Naive thymus-derived CD4-positive, alpha-beta T cell (primary cell): ENCODE measurements around the gene SYNE2. TPM values are rescaled to one million over a fixed set of nuclear protein-coding genes. Genes with fewer than 3 reads are reported as not detected.

Source experiments
- ATAC-seq: fragments of 150-1000 bp; cut with Tn5 transposase; 2 replicates; pipeline ENCODE4 v1.10.0; 2021; ENCODE audit warnings: mild to moderate bottlenecking, moderate library complexity
- CTCF ChIA-PET: fragments of 350-600 bp; sonication (Branson Sonifier 250); formaldehyde crosslinking; loops from one replicate; lab custom pipeline; 2021; ENCODE audit warnings: antibody characterized with exemption; lab: Charles Lee
- POLR2A ChIA-PET: fragments of 350-600 bp; sonication (Branson Sonifier 250); formaldehyde crosslinking; loops from one replicate; lab custom pipeline; 2021; ENCODE audit warnings: antibody characterized with exemption, inconsistent platforms; lab: Charles Lee
- DNase-seq, 9 donors: peaks; one replicate each; pipeline versions ENCODE4 v3.0.0 to v3.0.0-alpha.2; 2020 to 2022; ENCODE audit warnings: mixed read lengths in 1 of 9
- H3K27ac ChIP-seq: one replicate; pipeline ENCODE4 v1.7.0; 2013; ENCODE audit warnings: mild to moderate bottlenecking, low read depth, low read length, moderate library complexity
- H3K27me3 ChIP-seq, 2 donors: one replicate each; pipeline ENCODE4 v1.7.0; 2013; ENCODE audit warnings: low read length in 2 of 2, mild to moderate bottlenecking in 2 of 2, moderate library complexity in 2 of 2; ENCODE audit not compliant: control insufficient read depth in 2 of 2, insufficient read depth in 2 of 2
- H3K36me3 ChIP-seq, 3 experiments: 1 replicate in 2 of 3; 2 replicates in 1 of 3; pipeline ENCODE4 v1.7.0; 2013; ENCODE audit warnings: low read length in 3 of 3, mild to moderate bottlenecking in 3 of 3, moderate library complexity in 1 of 3; ENCODE audit not compliant: insufficient read depth in 3 of 3, control insufficient read depth in 2 of 3
- H3K4me1 ChIP-seq, 2 donors: one replicate each; pipeline ENCODE4 v1.7.0; 2013; ENCODE audit warnings: low read length in 2 of 2, mild to moderate bottlenecking in 2 of 2, moderate library complexity in 1 of 2; ENCODE audit not compliant: control insufficient read depth in 2 of 2, insufficient read depth in 2 of 2
- H3K4me3 ChIP-seq: 2 replicates; pipeline ENCODE4 v1.7.0; 2013; ENCODE audit warnings: mild to moderate bottlenecking, low read length
- H3K9me3 ChIP-seq, 3 experiments: 1 replicate in 2 of 3; 2 replicates in 1 of 3; pipeline ENCODE4 v1.7.0; 2013; ENCODE audit warnings: low read length in 3 of 3; ENCODE audit not compliant: control insufficient read depth in 2 of 3
- H3K27ac Mint-ChIP-seq, 9 donors: one replicate each; pipeline ENCODE4 v1.8.0; 2020 to 2022; ENCODE audit warnings: mixed read lengths in 9 of 9, mild to moderate bottlenecking in 8 of 9, moderate library complexity in 5 of 9, inconsistent platforms in 2 of 9
- H3K27me3 Mint-ChIP-seq, 5 donors: one replicate each; pipeline ENCODE4 v1.8.0; 2021 to 2022; ENCODE audit warnings: mixed read lengths in 5 of 5, mild to moderate bottlenecking in 1 of 5
- H3K36me3 Mint-ChIP-seq, 5 donors: one replicate each; pipeline ENCODE4 v1.8.0; 2020 to 2022; ENCODE audit warnings: mixed read lengths in 5 of 5, mild to moderate bottlenecking in 3 of 5, inconsistent platforms in 1 of 5
- H3K4me1 Mint-ChIP-seq, 7 donors: one replicate each; pipeline ENCODE4 v1.8.0; 2020 to 2022; ENCODE audit warnings: mixed read lengths in 7 of 7, mild to moderate bottlenecking in 3 of 7, inconsistent platforms in 1 of 7
- H3K4me3 Mint-ChIP-seq, 10 donors: one replicate each; pipeline ENCODE4 v1.8.0; 2020 to 2022; ENCODE audit warnings: mild to moderate bottlenecking in 10 of 10, mixed read lengths in 10 of 10, moderate library complexity in 6 of 10, inconsistent platforms in 2 of 10
- H3K9me3 Mint-ChIP-seq, 11 donors: one replicate each; pipeline ENCODE4 v1.8.0; 2020 to 2022; ENCODE audit warnings: mixed read lengths in 11 of 11, mild to moderate bottlenecking in 4 of 11, inconsistent platforms in 1 of 11, moderate library complexity in 1 of 11
- intact Hi-C, 2 donors: fragments of 100-400 bp; cut with micrococcal nuclease; formaldehyde crosslinking; loops; one replicate each; pipeline ENCODE4 v1.15.1; 2023
- polyA plus RNA-seq, 2 donors: library from polyadenylated mRNA; unstranded; fragments of 300-500 nt; fragmentation: Illumina TruSeq; gene quantifications; one replicate each; pipeline ENCODE4 v1.2.3, GENCODE V29; 2021
- total RNA-seq, 6 experiments: library from RNA in 5 of 6; stranded (reverse) in 5 of 6; gene quantifications; 1 replicate in 5 of 6; 2 replicates in 1 of 6; pipeline ENCODE4 v1.2.3 and lab custom pipeline; 2021 to 2026

Gene SYNE2
- total and polyA plus RNA-seq, 7 experiments from 2014 or later = 22.4 to 170 (median 139) TPM

GRCh38 chr14:64197996-64198395 lies 345.2 kb downstream of the SYNE2 start:
- intact Hi-C loops = no loop called here
- DNase-seq = no peak
- ChIA-PET CTCF (no interaction called here), POLR2A (no interaction called here)
- H3K27ac Mint-ChIP-seq = no peak overlapping the region
- Histone ChIP-seq H3K27me3 (no peaks in the 10 kb centered on the region), H3K27ac (no peak overlapping the region), H3K36me3 (peaks cover 0 to 4% (median 0%) of the 10 kb centered on the region in 3 experiments), H3K9me3 (no peaks in the 10 kb centered on the region), H3K4me3 (no peak overlapping the region), H3K4me1 (peaks cover 0 to 7% of the 10 kb centered on the region in 2 donors)
- H3K27me3 Mint-ChIP-seq = no peaks in the 10 kb centered on the region
- ATAC-seq = no peak
- H3K4me1 Mint-ChIP-seq = peaks cover 19 to 48% (median 43%) of the 10 kb centered on the region in 7 donors
- H3K4me3 Mint-ChIP-seq = no peak overlapping the region
- H3K9me3 Mint-ChIP-seq = no peaks in the 10 kb centered on the region
- peaks cover 0 to 46% (median 9%) of the 10 kb centered on the region in 5 donors for H3K36me3 Mint-ChIP-seq

DNA sequence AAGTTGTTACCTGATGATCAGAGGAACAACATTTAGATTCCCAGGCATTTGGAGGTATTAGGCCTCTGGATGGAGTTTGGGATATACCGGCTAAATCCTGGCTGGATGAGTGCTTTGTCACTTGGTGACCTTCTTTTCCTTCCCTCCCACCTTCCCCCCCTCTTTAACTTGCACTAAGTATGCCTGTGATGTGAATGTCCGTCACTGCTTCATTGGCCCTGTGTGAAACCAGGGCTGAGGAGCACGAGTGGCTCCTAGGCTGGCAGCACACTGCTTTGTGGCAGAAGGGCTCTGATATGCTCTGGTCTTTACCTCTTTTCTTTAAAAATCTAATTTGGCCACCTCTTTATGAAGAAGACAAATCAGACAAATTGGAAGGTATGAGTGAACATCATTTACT lies 345.7 kb downstream of the SYNE2 start:
- H3K4me3 Mint-ChIP-seq = no peak overlapping the region

DNA sequence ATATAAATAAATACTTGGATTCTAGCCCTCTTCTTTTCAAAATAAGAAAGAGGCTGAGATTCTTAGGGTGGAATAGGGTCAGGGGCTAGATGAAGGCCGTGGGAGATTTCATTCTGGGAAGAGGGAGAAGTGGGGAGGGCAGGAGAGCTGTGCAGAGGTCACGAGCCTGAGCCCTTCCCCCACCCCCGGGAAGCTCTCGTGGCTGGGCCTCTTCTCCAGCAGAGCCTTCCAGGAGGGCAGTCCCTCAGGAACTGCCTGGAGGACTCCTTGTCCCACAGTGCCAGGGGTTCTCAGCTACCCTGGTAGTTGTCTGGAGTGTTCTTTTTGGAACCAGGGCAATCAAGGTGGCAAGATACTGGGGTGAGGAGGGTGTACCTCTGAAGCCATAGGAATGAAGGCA lies 347.4 kb downstream of the SYNE2 start:
- ChIA-PET POLR2A (no interaction called here), CTCF (no interaction called here)
- ATAC-seq = no peak
- Histone ChIP-seq H3K27ac (no peak overlapping the region), H3K9me3 (no peaks in the 10 kb centered on the region), H3K4me1 (no peaks in the 10 kb centered on the region), H3K27me3 (no peaks in the 10 kb centered on the region), H3K36me3 (peaks cover 0 to 9% (median 0%) of the 10 kb centered on the region in 3 experiments), H3K4me3 (no peak overlapping the region)
- Mint-ChIP-seq H3K27me3 (no peaks in the 10 kb centered on the region), H3K27ac (no peak overlapping the region), H3K4me1 (peaks cover 8 to 32% (median 26%) of the 10 kb centered on the region in 7 donors), H3K4me3 (no peak overlapping the region), H3K9me3 (no peaks in the 10 kb centered on the region), H3K36me3 (peaks cover 0 to 36% (median 4%) of the 10 kb centered on the region in 5 donors)
- no peak for DNase-seq
- intact Hi-C loops = no loop called here

More for the DNA sequence above, 345.7 kb downstream of the SYNE2 start:
- DNase-seq (no peak), ATAC-seq (no peak)
- peaks cover 0 to 9% (median 0%) of the 10 kb centered on the region in 3 experiments for H3K36me3 ChIP-seq
- ChIA-PET POLR2A (no interaction called here), CTCF (no interaction called here)
- H3K27me3 ChIP-seq = no peaks in the 10 kb centered on the region
- Mint-ChIP-seq H3K9me3 (no peaks in the 10 kb centered on the region), H3K27ac (peak overlapping the region in 2 of 9 donors; percentile 24 to 43), H3K27me3 (no peaks in the 10 kb centered on the region), H3K36me3 (peaks cover 0 to 46% (median 10%) of the 10 kb centered on the region in 5 donors), H3K4me1 (peaks cover 19 to 49% (median 43%) of the 10 kb centered on the region in 7 donors)
- intact Hi-C loops = no loop called here
- no peak overlapping the region for H3K27ac ChIP-seq
- H3K4me1 ChIP-seq = peaks cover 0 to 7% of the 10 kb centered on the region in 2 donors
- no peaks in the 10 kb centered on the region for H3K9me3 ChIP-seq
- no peak overlapping the region for H3K4me3 ChIP-seq

DNA sequence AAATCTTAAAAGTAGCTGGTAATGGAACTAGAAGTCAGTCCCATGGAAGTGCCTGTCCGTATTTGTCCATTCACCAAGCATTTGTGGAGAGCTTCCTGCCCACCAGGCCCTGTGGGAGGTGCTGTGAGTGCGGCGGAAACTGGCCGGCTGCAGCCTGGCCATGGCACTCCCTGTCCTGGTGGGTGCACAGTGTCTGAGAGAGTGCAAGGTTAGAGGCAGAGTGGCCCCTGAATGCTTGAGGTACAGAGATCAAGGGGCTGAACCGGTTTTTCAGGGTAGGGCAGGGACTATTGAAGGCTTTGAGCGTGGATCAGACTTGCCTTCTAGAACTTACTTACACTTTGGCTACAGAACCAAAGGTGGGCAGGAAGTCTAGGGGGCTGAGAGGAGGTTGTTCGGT lies 348.5 kb downstream of the SYNE2 start:
- H3K36me3 Mint-ChIP-seq = peaks cover 0 to 36% (median 4%) of the 10 kb centered on the region in 5 donors
- H3K27me3 Mint-ChIP-seq = no peaks in the 10 kb centered on the region
- intact Hi-C loops = no loop called here
- Histone ChIP-seq H3K9me3 (no peaks in the 10 kb centered on the region), H3K27me3 (no peaks in the 10 kb centered on the region), H3K27ac (no peak overlapping the region), H3K4me1 (no peaks in the 10 kb centered on the region), H3K4me3 (no peak overlapping the region), H3K36me3 (peaks cover 0 to 9% (median 0%) of the 10 kb centered on the region in 3 experiments)
- ChIA-PET CTCF (no interaction called here), POLR2A (interaction anchor here (0.7 kb wide), 1 partner anchor 73 kb away, joined by 3 read pairs; no protein-coding TSS in a partner anchor)
- H3K9me3 Mint-ChIP-seq = no peaks in the 10 kb centered on the region
- DNase-seq (no peak), ATAC-seq (no peak)
- no peak overlapping the region for H3K27ac Mint-ChIP-seq
- H3K4me1 Mint-ChIP-seq = peaks cover 8 to 22% (median 15%) of the 10 kb centered on the region in 7 donors
- no peak overlapping the region for H3K4me3 Mint-ChIP-seq

GRCh38 chr14:64201921-64202545 lies 349.2 kb downstream of the SYNE2 start:
- Mint-ChIP-seq H3K27me3 (no peaks in the 10 kb centered on the region), H3K4me3 (no peak overlapping the region), H3K9me3 (no peaks in the 10 kb centered on the region), H3K4me1 (peaks cover 4 to 15% (median 8%) of the 10 kb centered on the region in 7 donors), H3K27ac (peak overlapping the region in 1 of 9 donors; percentile 24), H3K36me3 (peaks cover 0 to 36% (median 4%) of the 10 kb centered on the region in 5 donors)
- no peak overlapping the region for H3K27ac ChIP-seq
- DNase-seq (no peak), ATAC-seq (no peak)
- H3K4me3 ChIP-seq = no peak overlapping the region
- no peaks in the 10 kb centered on the region for H3K9me3 ChIP-seq
- no peaks in the 10 kb centered on the region for H3K4me1 ChIP-seq
- CTCF ChIA-PET = no interaction called here
- H3K27me3 ChIP-seq = no peaks in the 10 kb centered on the region
- peaks cover 0 to 9% (median 0%) of the 10 kb centered on the region in 3 experiments for H3K36me3 ChIP-seq
- intact Hi-C loops = no loop called here
- POLR2A ChIA-PET = interaction anchor here (0.7 kb wide), 1 partner anchor 74 kb away, joined by 3 read pairs; no protein-coding TSS in a partner anchor

GRCh38 chr14:64202716-64203115 lies 349.9 kb downstream of the SYNE2 start:
- ATAC-seq (no peak), DNase-seq (no peak)
- Mint-ChIP-seq H3K27me3 (no peaks in the 10 kb centered on the region), H3K9me3 (no peaks in the 10 kb centered on the region), H3K4me3 (no peak overlapping the region), H3K27ac (peak overlapping the region in 5 of 9 donors; percentile 1 to 56 (median 24)), H3K4me1 (peaks cover 0 to 8% (median 4%) of the 10 kb centered on the region in 7 donors), H3K36me3 (peaks cover 0 to 34% (median 4%) of the 10 kb centered on the region in 5 donors)
- H3K9me3 ChIP-seq = no peaks in the 10 kb centered on the region
- no peaks in the 10 kb centered on the region for H3K4me1 ChIP-seq
- no peak overlapping the region for H3K27ac ChIP-seq
- ChIA-PET CTCF (no interaction called here), POLR2A (no interaction called here)
- intact Hi-C loops = no loop called here
- peaks cover 0 to 9% (median under 1%) of the 10 kb centered on the region in 3 experiments for H3K36me3 ChIP-seq
- no peaks in the 10 kb centered on the region for H3K27me3 ChIP-seq
- no peak overlapping the region for H3K4me3 ChIP-seq
